HUES64 (cell line): Measurements from ENCODE around the gene TSPAN9.

Experiments used
- H3K27ac ChIP-seq: 2 replicates; pipeline ENCODE4 v1.7.0; 2013; ENCODE audit warnings: low read depth, low read length, inconsistent platforms
- H3K27me3 ChIP-seq: 2 replicates; pipeline ENCODE4 v1.6.1; 2013; ENCODE audit warnings: mild to moderate bottlenecking, low read length; ENCODE audit not compliant: insufficient read depth
- H3K36me3 ChIP-seq: 2 replicates; pipeline ENCODE4 v1.6.1; 2013; ENCODE audit warnings: mild to moderate bottlenecking, low read length; ENCODE audit not compliant: insufficient read depth
- H3K4me1 ChIP-seq: 2 replicates; pipeline ENCODE4 v1.6.1; 2013; ENCODE audit warnings: mild to moderate bottlenecking, low read length, moderate library complexity; ENCODE audit not compliant: insufficient read depth
- H3K4me3 ChIP-seq: 2 replicates; pipeline ENCODE4 v1.5.1; 2013; ENCODE audit warnings: mild to moderate bottlenecking, low read length, moderate library complexity
- H3K9ac ChIP-seq: 2 replicates; pipeline ENCODE4 v1.6.1; 2013; ENCODE audit warnings: mild to moderate bottlenecking, low read depth, low read length
- H3K9me3 ChIP-seq: 2 replicates; pipeline ENCODE4 v1.6.1; 2013; ENCODE audit warnings: low read depth, low read length; ENCODE audit not compliant: insufficient read depth
- WGBS: fragments of 150-250, 120-280 bp; methylation state at CpG from one replicate; pipeline ENCODE4 v1.1.7; 2013; ENCODE audit warnings: missing lambda C conversion rate; 5-methylcytosine and 5-hydroxymethylcytosine counted together

TSPAN9 gene

DNA sequence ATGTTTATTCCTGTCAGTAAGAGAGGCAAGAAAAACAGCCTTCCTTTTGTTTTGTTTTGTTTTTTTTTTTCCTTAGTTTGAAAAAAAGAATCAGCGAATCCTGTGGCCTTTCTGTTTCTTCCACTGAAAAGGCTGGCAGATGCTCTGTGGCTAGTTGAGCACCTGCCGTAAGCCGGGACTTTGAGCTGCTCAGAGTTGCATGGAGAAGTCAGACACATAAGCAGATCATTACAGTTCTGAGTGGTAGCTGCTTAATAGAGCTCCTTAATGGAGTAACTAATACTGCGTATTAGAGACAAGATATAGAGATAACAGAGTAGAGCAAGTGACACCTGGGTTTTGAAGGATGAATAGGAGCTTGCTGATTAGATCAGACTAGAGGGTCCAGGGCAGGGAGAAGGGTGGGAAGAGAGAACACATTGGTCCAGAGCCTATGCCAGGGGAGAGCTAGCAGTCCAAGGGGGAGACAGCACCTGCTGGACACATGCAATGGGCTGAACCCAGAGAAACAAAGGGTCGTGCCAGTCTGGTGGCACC lies 129.4 kb downstream of the TSPAN9 start:
- WGBS: 92% methylated on average over 5 of the region's 5 CpGs
- Histone ChIP-seq H3K9ac (no peak overlapping the region), H3K27ac (no peak overlapping the region), H3K9me3 (no peaks in the 10 kb centered on the region), H3K4me3 (no peak overlapping the region), H3K4me1 (peaks cover 26% of the 10 kb centered on the region; the same call in 1 of the 2 replicates), H3K36me3 (no peaks in the 10 kb centered on the region), H3K27me3 (peaks cover 13% of the 10 kb centered on the region)

- H3K36me3 ChIP-seq: no peaks in the 10 kb centered on the region
- peaks cover 22% of the 10 kb centered on the region; the same call in 1 of the 2 replicates for H3K4me1 ChIP-seq
- H3K9me3 ChIP-seq: no peaks in the 10 kb centered on the region
- H3K9ac ChIP-seq: no peak overlapping the region
- 81% methylated on average over 7 of the region's 7 CpGs for WGBS
- H3K27ac ChIP-seq: no peak overlapping the region
- H3K27me3 ChIP-seq: peaks cover 7% of the 10 kb centered on the region
- H3K4me3 ChIP-seq: no peak overlapping the region
Observed at GRCh38 chr12:3207175-3207574, 130.0 kb downstream of the TSPAN9 start.

- 71% methylated on average over 13 of the region's 13 CpGs for WGBS
- H3K27me3 ChIP-seq: peaks cover under 1% of the 10 kb centered on the region
Observed at GRCh38 chr12:3207858-3208257, 130.7 kb downstream of the TSPAN9 start.

GRCh38 chr12:3213188-3213587 lies 136.0 kb downstream of the TSPAN9 start:
- no peaks in the 10 kb centered on the region for H3K27me3 ChIP-seq
- H3K4me1 ChIP-seq: peaks cover 21% of the 10 kb centered on the region
- WGBS: 80% methylated on average over 9 of the region's 9 CpGs

More at GRCh38 chr12:3207858-3208257, 130.7 kb downstream of the TSPAN9 start:
- Histone ChIP-seq H3K4me3 (no peak overlapping the region), H3K9me3 (no peaks in the 10 kb centered on the region), H3K9ac (no peak overlapping the region), H3K36me3 (no peaks in the 10 kb centered on the region), H3K4me1 (peaks cover 19% of the 10 kb centered on the region; the same call in 1 of the 2 replicates), H3K27ac (no peak overlapping the region)

GRCh38 chr12:3213768-3214167 lies 136.6 kb downstream of the TSPAN9 start:
- no peaks in the 10 kb centered on the region for H3K27me3 ChIP-seq
- no peak overlapping the region for H3K27ac ChIP-seq
- peaks cover 21% of the 10 kb centered on the region for H3K4me1 ChIP-seq
- H3K9me3 ChIP-seq: no peaks in the 10 kb centered on the region
- no peak overlapping the region for H3K9ac ChIP-seq
- H3K4me3 ChIP-seq: no peak overlapping the region
- H3K36me3 ChIP-seq: no peaks in the 10 kb centered on the region
- WGBS: 90% methylated on average over 5 of the region's 5 CpGs

More at GRCh38 chr12:3213188-3213587, 136.0 kb downstream of the TSPAN9 start:
- H3K9ac ChIP-seq: no peak overlapping the region
- H3K4me3 ChIP-seq: no peak overlapping the region
- H3K27ac ChIP-seq: no peak overlapping the region
- no peaks in the 10 kb centered on the region for H3K36me3 ChIP-seq
- H3K9me3 ChIP-seq: no peaks in the 10 kb centered on the region

DNA sequence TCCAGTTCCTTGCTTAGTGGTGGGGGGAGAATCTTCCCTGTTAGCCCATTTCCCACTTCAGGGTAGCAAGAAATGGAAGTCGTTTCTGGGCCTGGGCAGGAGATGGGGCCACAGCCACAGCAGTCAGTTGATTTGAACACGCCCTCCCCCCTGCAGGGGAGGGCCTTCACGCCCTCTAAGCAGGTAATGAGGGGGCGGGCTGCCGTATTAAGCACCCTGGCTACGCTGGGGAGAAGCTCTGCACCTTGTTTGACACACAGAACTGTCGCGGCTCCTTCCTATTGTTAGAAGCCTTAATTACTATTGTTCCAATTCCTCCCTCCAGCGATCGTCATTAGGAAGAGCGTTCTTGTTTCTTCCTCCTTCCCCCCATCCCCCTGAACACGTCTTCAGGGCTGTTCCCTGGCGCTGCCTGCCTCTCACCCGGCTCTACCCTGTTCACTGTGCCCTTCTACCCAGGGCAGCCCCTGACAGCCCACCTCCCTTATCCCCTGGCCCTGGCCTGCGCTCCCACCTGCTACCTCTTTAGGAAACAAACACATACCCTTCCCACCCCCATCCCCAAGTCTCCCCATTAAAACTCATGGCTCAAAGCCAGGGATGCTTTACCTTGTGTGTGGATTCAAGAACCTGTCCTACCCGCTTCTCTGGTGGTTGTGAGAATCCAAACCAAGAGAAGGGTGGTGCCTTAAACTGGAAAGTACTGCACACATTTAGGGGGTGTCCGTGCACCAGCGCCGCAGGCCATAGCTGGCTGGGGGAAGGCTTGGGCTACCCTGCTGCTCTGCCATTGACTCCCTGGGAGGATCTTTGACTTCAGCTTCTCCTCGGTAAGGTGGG lies 137.6 kb downstream of the TSPAN9 start:
- Histone ChIP-seq H3K9ac (no peak overlapping the region), H3K4me3 (no peak overlapping the region), H3K4me1 (peaks cover 21% of the 10 kb centered on the region), H3K9me3 (no peaks in the 10 kb centered on the region), H3K36me3 (no peaks in the 10 kb centered on the region), H3K27ac (no peak overlapping the region), H3K27me3 (no peaks in the 10 kb centered on the region)
- 34% methylated on average over 20 of the region's 20 CpGs for WGBS

DNA sequence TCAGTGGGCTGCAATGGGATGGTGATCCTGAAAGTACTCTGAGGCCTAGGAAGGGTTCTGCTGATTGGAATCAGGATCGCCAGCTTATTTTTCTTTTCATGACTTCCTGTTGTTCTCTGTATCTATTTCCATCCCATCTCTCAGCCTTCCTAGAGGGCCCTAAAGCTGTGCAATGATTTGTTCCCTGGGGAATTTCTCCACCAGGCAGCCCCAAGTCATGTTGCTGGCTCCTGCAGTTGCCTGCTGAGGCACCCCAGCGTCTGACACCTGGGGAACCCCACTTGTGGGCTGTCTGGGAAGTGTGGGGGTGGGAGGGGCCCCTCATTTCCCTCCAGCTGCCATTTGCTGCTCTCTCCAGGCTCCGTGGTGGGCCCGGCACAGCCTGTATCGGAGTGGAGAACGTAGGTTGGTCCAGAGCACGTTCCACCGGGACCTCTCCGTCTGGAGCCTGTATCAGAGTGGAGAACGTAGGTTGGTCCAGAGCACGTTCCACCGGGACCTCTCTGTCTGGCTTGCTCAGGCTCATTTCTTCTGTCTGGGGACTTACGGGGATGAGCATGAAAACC lies 138.3 kb downstream of the TSPAN9 start:
- Histone ChIP-seq H3K27me3 (no peaks in the 10 kb centered on the region), H3K9me3 (no peaks in the 10 kb centered on the region), H3K4me1 (peaks cover 21% of the 10 kb centered on the region), H3K4me3 (no peak overlapping the region), H3K9ac (no peak overlapping the region), H3K27ac (no peak overlapping the region), H3K36me3 (no peaks in the 10 kb centered on the region)
- WGBS: 96% methylated on average over 13 of the region's 13 CpGs

DNA sequence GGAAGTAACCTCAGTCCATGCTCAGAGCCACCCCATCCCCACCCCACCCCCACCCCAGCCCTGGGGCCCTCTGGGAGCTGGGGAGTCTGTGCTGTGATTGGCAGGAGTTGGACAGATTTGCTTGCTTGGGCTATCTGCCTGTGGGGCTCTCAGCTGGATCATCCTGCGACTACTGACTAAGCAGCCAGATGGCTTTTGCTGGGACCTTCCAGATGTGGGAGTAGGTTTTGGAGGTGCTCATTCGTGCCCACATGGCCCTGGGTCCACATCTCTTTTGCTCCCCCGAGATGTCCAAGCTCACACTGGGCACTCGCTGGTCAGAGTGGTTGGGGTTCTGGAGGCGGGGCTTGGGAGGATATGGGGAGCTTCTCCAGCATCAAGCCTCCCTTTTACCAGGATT lies 138.9 kb downstream of the TSPAN9 start:
- H3K36me3 ChIP-seq: no peaks in the 10 kb centered on the region
- peaks cover 21% of the 10 kb centered on the region for H3K4me1 ChIP-seq
- no peak overlapping the region for H3K9ac ChIP-seq
- 96% methylated on average over 4 of the region's 5 CpGs for WGBS
- no peaks in the 10 kb centered on the region for H3K9me3 ChIP-seq
- H3K27ac ChIP-seq: no peak overlapping the region
- no peak overlapping the region for H3K4me3 ChIP-seq
- no peaks in the 10 kb centered on the region for H3K27me3 ChIP-seq

DNA sequence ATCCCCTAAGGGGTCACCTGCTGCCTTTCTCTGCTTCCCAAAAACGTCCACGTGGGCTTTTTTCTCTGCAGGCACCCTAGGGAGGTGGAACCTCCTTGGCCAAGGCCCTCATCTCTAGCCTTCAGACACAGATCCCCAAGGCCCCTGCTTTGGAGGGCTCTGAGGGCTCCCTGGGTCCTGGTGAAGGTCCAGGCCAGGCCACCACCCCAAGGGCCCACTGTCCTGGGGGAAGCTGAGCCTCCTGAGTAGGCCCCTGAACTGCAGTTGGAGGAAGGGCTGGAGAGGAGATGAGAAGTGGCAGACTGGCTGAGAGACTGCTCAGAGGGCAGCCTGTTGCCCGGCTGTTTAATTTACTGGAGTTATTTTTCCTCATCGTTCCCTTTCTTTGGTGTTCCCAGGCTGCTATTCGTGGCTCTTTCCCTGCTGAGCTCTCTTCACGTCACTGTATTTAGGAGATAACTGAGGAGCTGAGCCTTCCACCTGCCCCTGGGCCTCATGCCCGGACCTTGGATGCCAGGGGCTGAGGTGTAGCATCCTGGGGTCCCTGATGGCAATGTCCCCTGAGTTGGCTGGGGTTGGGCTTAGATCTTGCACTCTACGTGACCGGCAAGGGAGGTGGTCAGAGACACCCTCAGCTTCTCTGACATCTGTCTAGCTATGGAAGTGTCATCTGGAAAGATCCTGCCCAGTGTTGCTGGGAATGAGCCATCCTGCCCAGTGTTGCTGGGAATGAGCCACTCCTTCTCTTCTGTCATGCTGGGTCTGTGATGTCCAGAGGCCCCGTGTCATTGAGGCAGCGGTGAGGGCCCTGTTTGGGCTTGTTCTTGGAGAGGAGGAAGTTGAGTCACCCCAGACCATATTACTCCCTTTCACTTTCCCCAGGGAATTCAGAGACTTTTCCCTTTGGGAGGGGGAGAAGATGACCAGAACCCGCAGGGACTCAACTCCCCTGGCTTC lies 139.8 kb downstream of the TSPAN9 start:
- Histone ChIP-seq H3K27ac (no peak overlapping the region), H3K9ac (no peak overlapping the region), H3K9me3 (no peaks in the 10 kb centered on the region), H3K4me3 (no peak overlapping the region), H3K27me3 (no peaks in the 10 kb centered on the region), H3K36me3 (no peaks in the 10 kb centered on the region), H3K4me1 (peaks cover 21% of the 10 kb centered on the region)
- WGBS: 91% methylated on average over 9 of the region's 12 CpGs

- H3K36me3 ChIP-seq: no peaks in the 10 kb centered on the region
- peaks cover 21% of the 10 kb centered on the region for H3K4me1 ChIP-seq
- H3K4me3 ChIP-seq: no peak overlapping the region
- 92% methylated on average over 4 of the region's 4 CpGs for WGBS
- no peaks in the 10 kb centered on the region for H3K27me3 ChIP-seq
- H3K9me3 ChIP-seq: no peaks in the 10 kb centered on the region
- no peak overlapping the region for H3K27ac ChIP-seq
- no peak overlapping the region for H3K9ac ChIP-seq
Observed at GRCh38 chr12:3217683-3218079, 140.5 kb downstream of the TSPAN9 start.
